Stimulated activated CD8-positive, alpha-beta memory T cell treated with anti-CD3 and anti-CD28 coated beads, Interleukin-4, amount 100 ng/mL, for 24 hours (primary cell): ENCODE data around the gene CLASRP.

Experiments used
- DNase-seq: peaks from one replicate; pipeline ENCODE4 v3.0.0-alpha.2; 2020; ENCODE audit warnings: low read depth

CLASRP gene

GRCh38 chr19:45063851-45064801 lies 25.3 kb downstream of the CLASRP start:
- no peak for DNase-seq

- no peak for DNase-seq
Measured at GRCh38 chr19:45066921-45067661, 28.2 kb downstream of the CLASRP start.

- DNase-seq = no peak
Measured at GRCh38 chr19:45068041-45068440, 29.2 kb downstream of the CLASRP start.

GRCh38 chr19:45069056-45069455 lies 30.2 kb downstream of the CLASRP start:
- no peak for DNase-seq

- DNase-seq = no peak
Measured at GRCh38 chr19:45070214-45070613, 31.4 kb downstream of the CLASRP start.

GRCh38 chr19:45070861-45071544 lies 32.2 kb downstream of the CLASRP start:
- no peak for DNase-seq

- no peak for DNase-seq
Measured at GRCh38 chr19:45071545-45071938, 32.7 kb downstream of the CLASRP start.

GRCh38 chr19:45071969-45072790 lies 33.3 kb downstream of the CLASRP start:
- no peak for DNase-seq

- no peak for DNase-seq
Measured at GRCh38 chr19:45074744-45075300, 36.0 kb downstream of the CLASRP start.

- DNase-seq = no peak
Measured at GRCh38 chr19:45075301-45076028, 36.6 kb downstream of the CLASRP start.

GRCh38 chr19:45076029-45076850 lies 37.4 kb downstream of the CLASRP start, which contains the start of gene ZNF296:
ZNF296 (minus strand) TSS chr19:45076478; CDS start chr19:45076373, 105 bp downstream.
- peak; percentile 78 for DNase-seq

GRCh38 chr19:45076851-45077730 lies 38.2 kb downstream of the CLASRP start:
- no peak for DNase-seq

GRCh38 chr19:45078390-45079062 lies 39.7 kb downstream of the CLASRP start:
- no peak for DNase-seq

GRCh38 chr19:45079063-45079910 lies 40.4 kb downstream of the CLASRP start, which contains the start of gene GEMIN7:
GEMIN7 (plus strand) TSS chr19:45079260; CDS start chr19:45090115, 10,855 bp downstream.
- DNase-seq = peak; percentile 76

GRCh38 chr19:45079911-45080370 lies 41.1 kb downstream of the CLASRP start:
- DNase-seq = no peak

GRCh38 chr19:45082170-45082569 lies 43.3 kb downstream of the CLASRP start:
- no peak for DNase-seq

- DNase-seq = no peak
Measured at GRCh38 chr19:45086480-45086879, 47.6 kb downstream of the CLASRP start.
